Measurements from ENCODE around the gene MEIS3. TPM values are rescaled to one million over a fixed set of nuclear protein-coding genes. Genes with fewer than 3 reads are reported as not detected.

Gene MEIS3
- total and polyA plus RNA-seq, 7 donors = 0.83 to 2.4 (median 1.6) TPM

GRCh38 chr19:47381121-47381520 is 38.2 kb downstream of the MEIS3 start:
- Histone ChIP-seq H3K9me3 (no peaks in the 10 kb centered on the region), H3K4me1 (peaks cover 8% of the 10 kb centered on the region), H3K36me3 (ENCODE audit: insufficient read depth in 1 of 2, low read depth in 1 of 2) (peaks cover 6 to 47% of the 10 kb centered on the region in 2 donors), H3K27me3 (ENCODE audit: insufficient read depth in 3 of 3, low read length in 2 of 3) (peaks cover 0 to 2% (median 0%) of the 10 kb centered on the region in 3 donors), H3K4me3 (no peak overlapping the region), H3K27ac (no peak overlapping the region)
- intact Hi-C loops (cut with DNase I) = loop anchor here in 1 of 2 donors (10.0 kb wide), 1 partner anchor 76 kb away; the partner anchor contains the start of gene C5AR1
- no peak for DNase-seq
- TF ChIP-seq, protein P1, sequence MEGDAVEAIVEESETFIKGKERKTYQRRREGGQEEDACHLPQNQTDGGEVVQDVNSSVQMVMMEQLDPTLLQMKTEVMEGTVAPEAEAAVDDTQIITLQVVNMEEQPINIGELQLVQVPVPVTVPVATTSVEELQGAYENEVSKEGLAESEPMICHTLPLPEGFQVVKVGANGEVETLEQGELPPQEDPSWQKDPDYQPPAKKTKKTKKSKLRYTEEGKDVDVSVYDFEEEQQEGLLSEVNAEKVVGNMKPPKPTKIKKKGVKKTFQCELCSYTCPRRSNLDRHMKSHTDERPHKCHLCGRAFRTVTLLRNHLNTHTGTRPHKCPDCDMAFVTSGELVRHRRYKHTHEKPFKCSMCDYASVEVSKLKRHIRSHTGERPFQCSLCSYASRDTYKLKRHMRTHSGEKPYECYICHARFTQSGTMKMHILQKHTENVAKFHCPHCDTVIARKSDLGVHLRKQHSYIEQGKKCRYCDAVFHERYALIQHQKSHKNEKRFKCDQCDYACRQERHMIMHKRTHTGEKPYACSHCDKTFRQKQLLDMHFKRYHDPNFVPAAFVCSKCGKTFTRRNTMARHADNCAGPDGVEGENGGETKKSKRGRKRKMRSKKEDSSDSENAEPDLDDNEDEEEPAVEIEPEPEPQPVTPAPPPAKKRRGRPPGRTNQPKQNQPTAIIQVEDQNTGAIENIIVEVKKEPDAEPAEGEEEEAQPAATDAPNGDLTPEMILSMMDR (IDR thresholded peaks at IDR 0.05) = no peak
- ATAC-seq = no peak
- 91 to 94% (median 93%) methylated on average over 12 to 14 of the region's 14 CpGs for WGBS, 3 donors

DNA sequence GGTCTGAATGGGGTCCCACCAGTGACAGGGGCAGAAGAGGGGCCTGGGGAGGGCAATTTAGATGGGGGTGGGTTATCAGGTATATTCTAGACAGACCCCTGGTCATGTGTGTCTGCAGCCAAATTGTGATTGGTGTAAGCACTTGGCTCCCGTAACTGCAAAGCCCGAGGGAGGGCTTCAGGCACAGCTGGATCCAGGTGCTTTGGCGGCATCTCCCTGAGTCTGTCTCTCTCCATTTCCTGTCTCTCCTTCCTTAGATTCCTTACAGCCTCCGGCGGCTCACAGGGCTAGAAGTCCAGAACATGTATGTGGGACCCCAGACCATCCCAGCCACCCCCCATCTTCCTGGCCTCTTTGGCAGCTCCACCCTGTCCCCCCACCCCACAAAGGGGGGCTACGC is 38.8 kb downstream of the MEIS3 start:
- WGBS, 3 donors = 88 to 94% (median 90%) methylated on average over 6 of the region's 6 CpGs

GRCh38 chr19:47379381-47379938 is 39.9 kb downstream of the MEIS3 start:
- peak overlapping the region; percentile 13 for H3K27ac ChIP-seq
- intact Hi-C loops (cut with DNase I) = no loop called here
- peaks cover 8% of the 10 kb centered on the region for H3K4me1 ChIP-seq
- no peaks in the 10 kb centered on the region for H3K27me3 ChIP-seq (ENCODE audit: insufficient read depth in 3 of 3, low read length in 2 of 3)
- peaks cover 12 to 63% of the 10 kb centered on the region in 2 donors for H3K36me3 ChIP-seq (ENCODE audit: insufficient read depth in 1 of 2, low read depth in 1 of 2)
- 45 to 47% (median 46%) methylated on average over 21 to 23 of the region's 23 CpGs for WGBS, 3 donors
- ATAC-seq = peak; percentile 56 to 79 (median 68)
- TF ChIP-seq, protein P1 (IDR thresholded peaks at IDR 0.05) = peak; percentile 15
- no peaks in the 10 kb centered on the region for H3K9me3 ChIP-seq
- no peak overlapping the region for H3K4me3 ChIP-seq
- DNase-seq = peak in 1 of 2 donors; percentile 75

More for the DNA sequence above, 38.8 kb downstream of the MEIS3 start:
- intact Hi-C loops (cut with DNase I) = loop anchor here in 1 of 2 donors (10.0 kb wide), 1 partner anchor 76 kb away; the partner anchor contains the start of gene C5AR1
- Histone ChIP-seq H3K27ac (no peak overlapping the region), H3K27me3 (ENCODE audit: insufficient read depth in 3 of 3, low read length in 2 of 3) (no peaks in the 10 kb centered on the region), H3K4me1 (peaks cover 8% of the 10 kb centered on the region), H3K4me3 (no peak overlapping the region), H3K9me3 (no peaks in the 10 kb centered on the region), H3K36me3 (ENCODE audit: insufficient read depth in 1 of 2, low read depth in 1 of 2) (peaks cover 6 to 52% of the 10 kb centered on the region in 2 donors)
- DNase-seq (no peak), ATAC-seq (no peak)
- TF ChIP-seq, protein P1 (IDR thresholded peaks at IDR 0.05) = no peak

DNA sequence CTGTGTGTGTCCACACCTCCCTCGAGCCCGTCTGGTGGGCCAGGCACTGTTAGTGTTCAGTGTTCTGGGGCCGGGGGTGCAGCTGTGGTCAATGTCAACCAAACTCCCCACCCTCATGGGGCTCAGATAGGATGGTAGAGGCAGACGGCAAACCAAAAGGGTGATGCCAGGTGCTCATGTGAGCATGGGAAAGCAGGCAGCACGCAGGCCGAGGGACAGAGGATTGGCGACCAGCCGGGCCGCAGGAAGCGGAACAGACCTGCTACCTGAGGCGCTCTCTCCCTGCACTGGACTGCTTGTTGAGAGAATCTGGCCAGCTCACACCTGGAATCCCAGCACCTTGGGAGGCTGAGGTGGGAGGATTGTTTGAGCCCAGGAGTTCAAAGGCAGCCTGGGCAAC is 41.1 kb downstream of the MEIS3 start:
- no peaks in the 10 kb centered on the region for H3K9me3 ChIP-seq
- DNase-seq (no peak), ATAC-seq (no peak)
- TF ChIP-seq, protein P1 (IDR thresholded peaks at IDR 0.05) = no peak
- H3K36me3 ChIP-seq (ENCODE audit: insufficient read depth in 1 of 2, low read depth in 1 of 2) = peaks cover 17 to 75% of the 10 kb centered on the region in 2 donors
- intact Hi-C loops (cut with DNase I) = no loop called here
- H3K4me3 ChIP-seq = no peak overlapping the region
- peaks cover 8% of the 10 kb centered on the region for H3K4me1 ChIP-seq
- H3K27ac ChIP-seq = no peak overlapping the region
- no peaks in the 10 kb centered on the region for H3K27me3 ChIP-seq (ENCODE audit: insufficient read depth in 3 of 3, low read length in 2 of 3)
- WGBS, 3 donors = 91 to 94% (median 92%) methylated on average over 11 of the region's 11 CpGs
